PC-3 (cell line): ENCODE results near the gene IQCK. TPM values are rescaled to one million over a fixed set of nuclear protein-coding genes. Genes with fewer than 3 reads are reported as not detected.

Experiments
- ATAC-seq: fragments of 200-7000 bp; cut with Tn5 transposase; 2 replicates; pipeline ENCODE4 v1.9.1; 2020; ENCODE audit warnings: mild to moderate bottlenecking, moderate library complexity
- BruUV-seq: library from RNA; stranded (reverse); fragments of 400-500 nt; replicated peaks from 2 replicates; lab custom pipeline; 2021; lab: Mats Ljungman, UMichigan
- CTCF ChIA-PET: fragments of 300-600 bp; sonication (Branson Sonifier 250); formaldehyde crosslinking; loops from one replicate; lab custom pipeline; 2022; ENCODE audit warnings: antibody characterized with exemption; lab: Charles Lee
- POLR2A ChIA-PET: fragments of 300-600 bp; sonication (Branson Sonifier 250); formaldehyde crosslinking; loops from one replicate; lab custom pipeline; 2022; ENCODE audit warnings: antibody characterized with exemption; ENCODE audit not compliant: unreplicated experiment; lab: Charles Lee
- DNase-seq: peaks from one replicate; pipeline ENCODE4 v3.0.0-alpha.2; 2015
- H2AFZ ChIP-seq: fragments of 300-600 bp; sonication (generic); 2 replicates; pipeline ENCODE4 v1.6.0; 2016; ENCODE audit warnings: antibody characterized with exemption, low read length
- H3F3A ChIP-seq: fragments of 300-600 bp; sonication (generic); one replicate; pipeline ENCODE4 v1.6.0; 2017; ENCODE audit warnings: antibody characterized with exemption, low read length, control low read depth, mild to moderate bottlenecking; ENCODE audit not compliant: unreplicated experiment
- H3K27ac ChIP-seq: fragments of 300-600 bp; sonication (generic); 2 replicates; pipeline ENCODE4 v1.5.1; 2016; ENCODE audit warnings: mild to moderate bottlenecking, low read length
- H3K27me3 ChIP-seq: fragments of 300-600 bp; sonication (generic); 2 replicates; pipeline ENCODE4 v1.6.1; 2016; ENCODE audit warnings: low read length, mixed read lengths
- H3K36me3 ChIP-seq: fragments of 300-600 bp; sonication (generic); 2 replicates; pipeline ENCODE4 v1.6.1; 2016; ENCODE audit warnings: low read depth, mixed run types, low read length, mixed read lengths
- H3K4me1 ChIP-seq: fragments of 300-600 bp; sonication (generic); 2 replicates; pipeline ENCODE4 v1.5.1; 2016; ENCODE audit warnings: low read length; ENCODE audit not compliant: insufficient read depth
- H3K4me2 ChIP-seq: fragments of 300-600 bp; sonication (generic); 2 replicates; pipeline ENCODE4 v1.6.0; 2016; ENCODE audit warnings: low read length
- H3K4me3 ChIP-seq: fragments of 300-600 bp; sonication (generic); 2 replicates; pipeline ENCODE4 v1.5.1; 2016; ENCODE audit warnings: mild to moderate bottlenecking, low read length, mixed read lengths
- H3K79me2 ChIP-seq: fragments of 300-600 bp; sonication (generic); 2 replicates; pipeline ENCODE4 v1.6.1; 2017; ENCODE audit warnings: low read length, mixed read lengths
- H3K9ac ChIP-seq: fragments of 300-600 bp; sonication (generic); 2 replicates; pipeline ENCODE4 v1.6.0; 2016; ENCODE audit warnings: mild to moderate bottlenecking, low read length
- H3K9me2 ChIP-seq: fragments of 300-600 bp; sonication (generic); replicated peaks from 2 replicates; pipeline ENCODE4 v1.6.1; 2016; ENCODE audit warnings: mixed run types, low read length, mixed read lengths
- H3K9me3 ChIP-seq: fragments of 300-600 bp; sonication (generic); 2 replicates; pipeline ENCODE4 v1.6.1; 2016; ENCODE audit warnings: low read length, mixed read lengths
- H4K20me1 ChIP-seq: fragments of 300-600 bp; sonication (generic); 2 replicates; pipeline ENCODE4 v1.6.1; 2016; ENCODE audit warnings: low read length, mixed read lengths
- CTCF ChIP-seq: fragments of 300-600 bp; sonication (generic); conservative IDR thresholded peaks from 2 replicates; pipeline ENCODE4 v1.5.1; 2017; ENCODE audit warnings: antibody characterized with exemption, low read depth, mild to moderate bottlenecking, low read length
- EZH2 ChIP-seq: fragments of 300-600 bp; sonication (generic); IDR thresholded peaks from one replicate; pipeline ENCODE4 v1.6.1; 2017; ENCODE audit warnings: antibody characterized with exemption, mild to moderate bottlenecking, low read length; ENCODE audit not compliant: unreplicated experiment
- EZH2phosphoT487 ChIP-seq: fragments of 300-600 bp; sonication (generic); IDR thresholded peaks from 2 replicates; pipeline ENCODE4 v1.6.1; 2018; ENCODE audit warnings: mild to moderate bottlenecking, antibody characterized with exemption, low read length, borderline replicate concordance
- intact Hi-C: fragments of 100-400 bp; cut with micrococcal nuclease; formaldehyde crosslinking; loops from 2 replicates; pipeline ENCODE4 v1.9.0; 2023
- total RNA-seq: library from RNA; depleted of rRNA; stranded (reverse); fragments of >200 nt; gene quantifications from 2 replicates; pipeline ENCODE4 v1.2.3, GENCODE V29; 2014

Gene IQCK
- total RNA-seq, 1 experiment from 2014 or later: 8.9 TPM

GRCh38 chr16:19710991-19711545 is 7.0 kb upstream of the IQCK start:
- Histone ChIP-seq H3K79me2 (peaks cover 44% of the 10 kb centered on the region), H3K27me3 (no peaks in the 10 kb centered on the region), H3K9me2 (no peaks in the 10 kb centered on the region), H3K4me3 (no peak overlapping the region), H3F3A (no peaks in the 10 kb centered on the region), H3K4me1 (peaks cover 10% of the 10 kb centered on the region), H3K9ac (no peak overlapping the region), H4K20me1 (peaks cover 10% of the 10 kb centered on the region), H3K36me3 (peaks cover 16% of the 10 kb centered on the region; the same call in 1 of the 2 replicates), H3K9me3 (no peaks in the 10 kb centered on the region), H2AFZ (no peak overlapping the region), H3K27ac (no peak overlapping the region), H3K4me2 (no peak overlapping the region)
- TF ChIP-seq EZH2phosphoT487 (no peak), CTCF (no peak), EZH2 (no peak)
- ChIA-PET CTCF (no interaction called here), POLR2A (no interaction called here)
- DNase-seq: no peak
- BruUV-seq: no TSS peak
- intact Hi-C loops: no loop called here
- ATAC-seq: no peak

- no TSS peak for BruUV-seq
- ChIA-PET POLR2A (no interaction called here), CTCF (no interaction called here)
- H2AFZ ChIP-seq: no peak overlapping the region
- H3K4me3 ChIP-seq: no peak overlapping the region
- no peaks in the 10 kb centered on the region for H3K9me3 ChIP-seq
- intact Hi-C loops: no loop called here
- no peak overlapping the region for H3K27ac ChIP-seq
- H3K36me3 ChIP-seq: peaks cover 13% of the 10 kb centered on the region; the same call in 1 of the 2 replicates
- ATAC-seq (no peak), DNase-seq (no peak)
- H3K27me3 ChIP-seq: no peaks in the 10 kb centered on the region
- no peaks in the 10 kb centered on the region for H3K9me2 ChIP-seq
- no peaks in the 10 kb centered on the region for H3F3A ChIP-seq
- TF ChIP-seq CTCF (no peak), EZH2phosphoT487 (no peak), EZH2 (no peak)
- H4K20me1 ChIP-seq: peaks cover 11% of the 10 kb centered on the region
- peaks cover 16% of the 10 kb centered on the region for H3K4me1 ChIP-seq
- peaks cover 50% of the 10 kb centered on the region for H3K79me2 ChIP-seq
- H3K9ac ChIP-seq: no peak overlapping the region
- H3K4me2 ChIP-seq: no peak overlapping the region
Measured at GRCh38 chr16:19711643-19712042, 6.4 kb upstream of the IQCK start.

GRCh38 chr16:19712418-19713058 is 5.5 kb upstream of the IQCK start:
- POLR2A ChIA-PET: no interaction called here

More at GRCh38 chr16:19712418-19713058, 5.5 kb upstream of the IQCK start:
- no peak overlapping the region for H3K27ac ChIP-seq
- CTCF ChIA-PET: no interaction called here
- H4K20me1 ChIP-seq: peaks cover 11% of the 10 kb centered on the region
- peaks cover 17% of the 10 kb centered on the region for H3K4me1 ChIP-seq
- H2AFZ ChIP-seq: no peak overlapping the region
- no TSS peak for BruUV-seq
- peaks cover 59% of the 10 kb centered on the region for H3K79me2 ChIP-seq
- ATAC-seq (no peak), DNase-seq (no peak)
- H3F3A ChIP-seq: no peaks in the 10 kb centered on the region
- H3K36me3 ChIP-seq: peaks cover 10% of the 10 kb centered on the region; the same call in 1 of the 2 replicates
- no peaks in the 10 kb centered on the region for H3K27me3 ChIP-seq
- H3K4me3 ChIP-seq: no peak overlapping the region
- no peaks in the 10 kb centered on the region for H3K9me3 ChIP-seq
- no peak overlapping the region for H3K9ac ChIP-seq
- no peaks in the 10 kb centered on the region for H3K9me2 ChIP-seq
- intact Hi-C loops: no loop called here
- no peak overlapping the region for H3K4me2 ChIP-seq
- TF ChIP-seq EZH2phosphoT487 (no peak), EZH2 (no peak), CTCF (no peak)
